ENCODE results near the gene MAS1L.

DNA sequence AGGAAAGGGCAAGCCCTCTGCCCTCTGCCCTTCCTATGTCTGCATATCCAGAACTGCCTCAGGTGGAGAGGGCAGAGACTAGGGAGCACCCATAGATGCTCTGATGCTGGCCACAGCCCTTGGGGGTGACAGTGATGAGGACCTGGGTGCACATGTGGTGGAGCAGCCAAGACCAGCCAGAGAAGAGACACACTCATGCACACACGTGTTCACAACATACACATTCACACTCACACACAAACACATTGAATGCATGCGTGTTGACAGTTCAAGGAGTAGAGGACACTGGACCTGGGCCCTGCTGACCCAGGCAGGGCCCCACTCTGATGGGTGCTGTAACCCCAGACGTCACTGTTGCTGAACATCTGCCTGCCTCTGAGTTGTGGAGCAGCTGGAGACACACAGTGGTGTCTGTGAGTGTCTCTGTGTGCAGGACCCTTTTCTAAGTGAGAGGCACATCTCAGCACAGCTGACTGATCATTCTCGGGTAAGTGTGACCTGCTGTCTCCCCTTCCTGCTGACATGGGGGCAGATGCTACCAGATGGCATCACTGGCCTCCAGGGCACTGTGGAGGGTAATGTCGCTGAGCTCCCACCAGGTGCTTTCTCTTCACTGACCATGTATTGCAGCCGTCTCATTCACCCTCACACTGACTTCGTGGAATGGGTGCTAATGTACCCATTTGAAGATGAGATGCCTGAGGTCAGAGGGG lies 30.1 kb upstream of the MAS1L start:
- TF ChIP-seq POLR2AphosphoS5 (IDR thresholded peaks at IDR 0.05), result no peak
- TF ChIP-seq, protein P1, sequence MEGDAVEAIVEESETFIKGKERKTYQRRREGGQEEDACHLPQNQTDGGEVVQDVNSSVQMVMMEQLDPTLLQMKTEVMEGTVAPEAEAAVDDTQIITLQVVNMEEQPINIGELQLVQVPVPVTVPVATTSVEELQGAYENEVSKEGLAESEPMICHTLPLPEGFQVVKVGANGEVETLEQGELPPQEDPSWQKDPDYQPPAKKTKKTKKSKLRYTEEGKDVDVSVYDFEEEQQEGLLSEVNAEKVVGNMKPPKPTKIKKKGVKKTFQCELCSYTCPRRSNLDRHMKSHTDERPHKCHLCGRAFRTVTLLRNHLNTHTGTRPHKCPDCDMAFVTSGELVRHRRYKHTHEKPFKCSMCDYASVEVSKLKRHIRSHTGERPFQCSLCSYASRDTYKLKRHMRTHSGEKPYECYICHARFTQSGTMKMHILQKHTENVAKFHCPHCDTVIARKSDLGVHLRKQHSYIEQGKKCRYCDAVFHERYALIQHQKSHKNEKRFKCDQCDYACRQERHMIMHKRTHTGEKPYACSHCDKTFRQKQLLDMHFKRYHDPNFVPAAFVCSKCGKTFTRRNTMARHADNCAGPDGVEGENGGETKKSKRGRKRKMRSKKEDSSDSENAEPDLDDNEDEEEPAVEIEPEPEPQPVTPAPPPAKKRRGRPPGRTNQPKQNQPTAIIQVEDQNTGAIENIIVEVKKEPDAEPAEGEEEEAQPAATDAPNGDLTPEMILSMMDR (IDR thresholded peaks at IDR 0.05), result no peak

All from breast epithelium (tissue), 3 donors.